ENCODE measurements around the gene OVOL2. TPM values are rescaled to one million over a fixed set of nuclear protein-coding genes. Genes with fewer than 3 reads are reported as not detected.

OVOL2 gene
- total and polyA plus RNA-seq, 2 donors (not counting 1 experiment from before 2014, with no cell fraction given) = not detected

GRCh38 chr20:18016772-18017171, 40.9 kb downstream of the OVOL2 start:
- Mint-ChIP-seq H3K27me3 (no peaks in the 10 kb centered on the region), H3K4me1 (peaks cover 3% of the 10 kb centered on the region), H3K27ac (no peak overlapping the region), H3K4me3 (no peak overlapping the region), H3K9me3 (ENCODE audit: insufficient read depth) (no peaks in the 10 kb centered on the region)
- ChIA-PET CTCF (interaction anchor here (0.8 to 1.8 kb wide), 3 partner anchors 333 to 474 kb away, joined by 3 to 4 read pairs (median 4); partner anchors contain the start of gene RRBP1), POLR2A (no interaction called here)
- H3K79me2 ChIP-seq (ENCODE audit: control insufficient read depth, insufficient read depth, low read length) = no peaks in the 10 kb centered on the region
- intact Hi-C loops (cut with micrococcal nuclease) = no loop called here
- H3K4me3 ChIP-seq (ENCODE audit: control extremely low read depth in 1 of 5, extremely low read depth in 1 of 5, insufficient read depth in 1 of 5, low read depth in 2 of 5, low read length in 4 of 5) = no peak overlapping the region
- no peak overlapping the region for H2AFZ ChIP-seq (ENCODE audit: insufficient read depth, low read depth, low read length, poor library complexity, severe bottlenecking)
- DNase-seq = no peak
- TF ChIP-seq EZH2 (IDR thresholded peaks at IDR 0.05; ENCODE audit: borderline replicate concordance, insufficient read depth, low read depth, low read length, poor library complexity, severe bottlenecking) = no peak
- TF ChIP-seq, protein P1, sequence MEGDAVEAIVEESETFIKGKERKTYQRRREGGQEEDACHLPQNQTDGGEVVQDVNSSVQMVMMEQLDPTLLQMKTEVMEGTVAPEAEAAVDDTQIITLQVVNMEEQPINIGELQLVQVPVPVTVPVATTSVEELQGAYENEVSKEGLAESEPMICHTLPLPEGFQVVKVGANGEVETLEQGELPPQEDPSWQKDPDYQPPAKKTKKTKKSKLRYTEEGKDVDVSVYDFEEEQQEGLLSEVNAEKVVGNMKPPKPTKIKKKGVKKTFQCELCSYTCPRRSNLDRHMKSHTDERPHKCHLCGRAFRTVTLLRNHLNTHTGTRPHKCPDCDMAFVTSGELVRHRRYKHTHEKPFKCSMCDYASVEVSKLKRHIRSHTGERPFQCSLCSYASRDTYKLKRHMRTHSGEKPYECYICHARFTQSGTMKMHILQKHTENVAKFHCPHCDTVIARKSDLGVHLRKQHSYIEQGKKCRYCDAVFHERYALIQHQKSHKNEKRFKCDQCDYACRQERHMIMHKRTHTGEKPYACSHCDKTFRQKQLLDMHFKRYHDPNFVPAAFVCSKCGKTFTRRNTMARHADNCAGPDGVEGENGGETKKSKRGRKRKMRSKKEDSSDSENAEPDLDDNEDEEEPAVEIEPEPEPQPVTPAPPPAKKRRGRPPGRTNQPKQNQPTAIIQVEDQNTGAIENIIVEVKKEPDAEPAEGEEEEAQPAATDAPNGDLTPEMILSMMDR (IDR thresholded peaks at IDR 0.05) = no peak
- H3K9me3 ChIP-seq (ENCODE audit: control extremely low read depth in 1 of 3, control insufficient read depth in 2 of 3, insufficient read depth in 1 of 3, low read length in 2 of 3) = no peaks in the 10 kb centered on the region
- H3K4me2 ChIP-seq (replicated peaks; ENCODE audit: low read depth, low read length, poor library complexity, severe bottlenecking) = no peak overlapping the region
- H4K20me1 ChIP-seq (ENCODE audit: control insufficient read depth, insufficient read depth, low read length, poor library complexity, severe bottlenecking) = no peaks in the 10 kb centered on the region
- no peak for ATAC-seq (ENCODE audit: low read depth)
- no peak overlapping the region for H3K27ac ChIP-seq (ENCODE audit: low read length in 2 of 2)
- H3K4me1 ChIP-seq (ENCODE audit: control insufficient read depth in 2 of 2, insufficient read depth in 2 of 2, low read length in 2 of 2) = no peaks in the 10 kb centered on the region
- no peaks in the 10 kb centered on the region for H3K27me3 ChIP-seq (replicated peaks in 1 of 4; ENCODE audit: control extremely low read depth in 1 of 4, control insufficient read depth in 3 of 4, insufficient read depth in 4 of 4, low read length in 3 of 4)
- no peaks in the 10 kb centered on the region for H3K36me3 ChIP-seq (replicated peaks in 1 of 2; ENCODE audit: control extremely low read depth in 1 of 2, control insufficient read depth in 1 of 2, extremely low read depth in 1 of 2, insufficient read depth in 2 of 2, low read length in 1 of 2)
- no peak overlapping the region for H3K9ac ChIP-seq (ENCODE audit: low read length)
- WGBS (ENCODE audit: insufficient coverage) = 100% methylated on average over 1 of the region's 3 CpGs

GRCh38 chr20:18014411-18014810, 43.3 kb downstream of the OVOL2 start:
- no peak overlapping the region for H3K9ac ChIP-seq (ENCODE audit: low read length)
- H3K9me3 Mint-ChIP-seq (ENCODE audit: insufficient read depth) = no peaks in the 10 kb centered on the region
- no peaks in the 10 kb centered on the region for H3K36me3 ChIP-seq (replicated peaks in 1 of 2; ENCODE audit: control extremely low read depth in 1 of 2, control insufficient read depth in 1 of 2, extremely low read depth in 1 of 2, insufficient read depth in 2 of 2, low read length in 1 of 2)
- CTCF ChIA-PET = interaction anchor here (0.7 kb wide), 1 partner anchor 1583 kb away, joined by 4 read pairs; no protein-coding TSS in a partner anchor
- WGBS (ENCODE audit: insufficient coverage) = 91% methylated on average over 4 of the region's 6 CpGs
- no peak overlapping the region for H3K27ac Mint-ChIP-seq
- no peaks in the 10 kb centered on the region for H3K27me3 ChIP-seq (replicated peaks in 1 of 4; ENCODE audit: control extremely low read depth in 1 of 4, control insufficient read depth in 3 of 4, insufficient read depth in 4 of 4, low read length in 3 of 4)
- no peak overlapping the region for H2AFZ ChIP-seq (ENCODE audit: insufficient read depth, low read depth, low read length, poor library complexity, severe bottlenecking)
- no peaks in the 10 kb centered on the region for H3K27me3 Mint-ChIP-seq
- TF ChIP-seq, protein P1 (IDR thresholded peaks at IDR 0.05) = no peak
- TF ChIP-seq EZH2 (IDR thresholded peaks at IDR 0.05; ENCODE audit: borderline replicate concordance, insufficient read depth, low read depth, low read length, poor library complexity, severe bottlenecking) = no peak
- intact Hi-C loops (cut with micrococcal nuclease) = no loop called here
- no peak overlapping the region for H3K4me3 ChIP-seq (ENCODE audit: control extremely low read depth in 1 of 5, extremely low read depth in 1 of 5, insufficient read depth in 1 of 5, low read depth in 2 of 5, low read length in 4 of 5)
- H3K9me3 ChIP-seq (ENCODE audit: control extremely low read depth in 1 of 3, control insufficient read depth in 2 of 3, insufficient read depth in 1 of 3, low read length in 2 of 3) = no peaks in the 10 kb centered on the region
- H4K20me1 ChIP-seq (ENCODE audit: control insufficient read depth, insufficient read depth, low read length, poor library complexity, severe bottlenecking) = no peaks in the 10 kb centered on the region
- H3K4me2 ChIP-seq (replicated peaks; ENCODE audit: low read depth, low read length, poor library complexity, severe bottlenecking) = no peak overlapping the region
- H3K4me1 Mint-ChIP-seq = peaks cover 3% of the 10 kb centered on the region
- no peak for DNase-seq
- H3K27ac ChIP-seq (ENCODE audit: low read length in 2 of 2) = no peak overlapping the region
- no peaks in the 10 kb centered on the region for H3K79me2 ChIP-seq (ENCODE audit: control insufficient read depth, insufficient read depth, low read length)
- POLR2A ChIA-PET = no interaction called here
- no peak for ATAC-seq (ENCODE audit: low read depth)
- no peak overlapping the region for H3K4me3 Mint-ChIP-seq
- H3K4me1 ChIP-seq (ENCODE audit: control insufficient read depth in 2 of 2, insufficient read depth in 2 of 2, low read length in 2 of 2) = no peaks in the 10 kb centered on the region
